ENCODE data around the gene SMYD3. TPM values are rescaled to one million over a fixed set of nuclear protein-coding genes. Genes with fewer than 3 reads are reported as not detected.

The SMYD3 gene
- total RNA-seq, 1 donor from 2014 or later, result 29.2 TPM

DNA sequence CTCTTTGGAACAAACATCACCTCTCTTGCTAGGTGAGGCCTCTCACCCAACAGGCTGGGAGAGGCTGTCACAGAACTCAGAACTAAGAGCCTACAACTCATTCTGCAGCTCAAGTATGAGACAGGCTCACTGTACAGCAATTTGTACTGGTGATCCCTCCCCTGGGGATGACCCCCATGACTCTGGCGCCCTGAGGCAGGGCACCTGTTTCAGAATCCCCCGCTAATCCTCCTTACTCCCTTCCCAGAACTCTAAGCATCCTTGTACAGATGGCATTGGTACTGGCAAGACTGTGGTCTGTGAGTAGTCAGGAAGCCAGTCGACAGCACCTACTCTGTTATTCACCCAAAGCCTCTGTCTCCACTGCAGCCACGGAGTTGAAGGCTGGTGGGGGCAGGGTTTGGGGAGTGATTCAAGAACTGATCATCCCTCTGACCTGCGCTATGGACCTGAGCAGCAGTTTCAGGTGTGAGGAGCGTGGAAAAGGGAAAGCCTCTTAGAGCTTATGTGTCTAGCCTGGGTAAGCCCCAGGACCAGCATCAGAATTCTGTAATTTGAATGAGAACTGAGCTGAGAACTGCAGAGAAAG, 696.8 kb downstream of the SMYD3 start:
- DNase-seq (ENCODE audit: low read depth), result no peak
- TF ChIP-seq, protein P1, sequence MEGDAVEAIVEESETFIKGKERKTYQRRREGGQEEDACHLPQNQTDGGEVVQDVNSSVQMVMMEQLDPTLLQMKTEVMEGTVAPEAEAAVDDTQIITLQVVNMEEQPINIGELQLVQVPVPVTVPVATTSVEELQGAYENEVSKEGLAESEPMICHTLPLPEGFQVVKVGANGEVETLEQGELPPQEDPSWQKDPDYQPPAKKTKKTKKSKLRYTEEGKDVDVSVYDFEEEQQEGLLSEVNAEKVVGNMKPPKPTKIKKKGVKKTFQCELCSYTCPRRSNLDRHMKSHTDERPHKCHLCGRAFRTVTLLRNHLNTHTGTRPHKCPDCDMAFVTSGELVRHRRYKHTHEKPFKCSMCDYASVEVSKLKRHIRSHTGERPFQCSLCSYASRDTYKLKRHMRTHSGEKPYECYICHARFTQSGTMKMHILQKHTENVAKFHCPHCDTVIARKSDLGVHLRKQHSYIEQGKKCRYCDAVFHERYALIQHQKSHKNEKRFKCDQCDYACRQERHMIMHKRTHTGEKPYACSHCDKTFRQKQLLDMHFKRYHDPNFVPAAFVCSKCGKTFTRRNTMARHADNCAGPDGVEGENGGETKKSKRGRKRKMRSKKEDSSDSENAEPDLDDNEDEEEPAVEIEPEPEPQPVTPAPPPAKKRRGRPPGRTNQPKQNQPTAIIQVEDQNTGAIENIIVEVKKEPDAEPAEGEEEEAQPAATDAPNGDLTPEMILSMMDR (IDR thresholded peaks at IDR 0.05; ENCODE audit: insufficient read depth, low read length, poor library complexity, severe bottlenecking), result no peak
- no peaks in the 10 kb centered on the region for H3K27me3 ChIP-seq (ENCODE audit: control insufficient read depth, insufficient read depth, low read length)
- no peak overlapping the region for H3K4me3 ChIP-seq (ENCODE audit: low read depth, low read length)
- H3K36me3 ChIP-seq (ENCODE audit: control insufficient read depth, insufficient read depth, low read length), result no peaks in the 10 kb centered on the region

GRCh38 chr1:245809361-245809760, 697.7 kb downstream of the SMYD3 start:
- Histone ChIP-seq H3K27me3 (ENCODE audit: control insufficient read depth, insufficient read depth, low read length) (no peaks in the 10 kb centered on the region), H3K36me3 (ENCODE audit: control insufficient read depth, insufficient read depth, low read length) (no peaks in the 10 kb centered on the region), H3K4me3 (ENCODE audit: low read depth, low read length) (no peak overlapping the region)
- DNase-seq (ENCODE audit: low read depth), result no peak
- TF ChIP-seq, protein P1 (IDR thresholded peaks at IDR 0.05; ENCODE audit: insufficient read depth, low read length, poor library complexity, severe bottlenecking), result no peak

GRCh38 chr1:245807954-245808719, 698.9 kb downstream of the SMYD3 start:
- DNase-seq (ENCODE audit: low read depth), result no peak
- Histone ChIP-seq H3K36me3 (ENCODE audit: control insufficient read depth, insufficient read depth, low read length) (no peaks in the 10 kb centered on the region), H3K4me3 (ENCODE audit: low read depth, low read length) (no peak overlapping the region), H3K27me3 (ENCODE audit: control insufficient read depth, insufficient read depth, low read length) (no peaks in the 10 kb centered on the region)
- TF ChIP-seq, protein P1 (IDR thresholded peaks at IDR 0.05; ENCODE audit: insufficient read depth, low read length, poor library complexity, severe bottlenecking), result no peak

DNA sequence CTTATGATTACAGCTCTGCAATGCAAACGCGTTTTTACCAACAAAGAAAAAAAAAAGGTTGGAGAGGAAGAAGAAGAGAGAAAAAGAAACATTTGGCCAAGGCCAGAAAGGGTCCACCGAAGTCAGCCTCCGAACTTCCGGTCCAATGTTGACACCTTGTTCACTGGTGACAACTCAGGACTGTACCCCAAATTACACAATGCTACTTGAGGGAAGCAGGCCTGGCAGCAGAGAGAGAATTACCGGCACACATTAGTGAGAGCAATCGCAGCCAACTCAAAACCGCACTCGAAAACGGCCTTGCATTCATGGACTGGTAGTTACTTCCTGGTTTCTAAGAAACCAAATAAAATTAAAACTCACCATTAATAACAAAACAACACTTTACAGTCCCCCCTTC, 699.8 kb downstream of the SMYD3 start:
- Histone ChIP-seq H3K27me3 (ENCODE audit: control insufficient read depth, insufficient read depth, low read length) (no peaks in the 10 kb centered on the region), H3K4me3 (ENCODE audit: low read depth, low read length) (no peak overlapping the region), H3K36me3 (ENCODE audit: control insufficient read depth, insufficient read depth, low read length) (no peaks in the 10 kb centered on the region)
- TF ChIP-seq, protein P1 (IDR thresholded peaks at IDR 0.05; ENCODE audit: insufficient read depth, low read length, poor library complexity, severe bottlenecking), result no peak
- DNase-seq (ENCODE audit: low read depth), result no peak

DNA sequence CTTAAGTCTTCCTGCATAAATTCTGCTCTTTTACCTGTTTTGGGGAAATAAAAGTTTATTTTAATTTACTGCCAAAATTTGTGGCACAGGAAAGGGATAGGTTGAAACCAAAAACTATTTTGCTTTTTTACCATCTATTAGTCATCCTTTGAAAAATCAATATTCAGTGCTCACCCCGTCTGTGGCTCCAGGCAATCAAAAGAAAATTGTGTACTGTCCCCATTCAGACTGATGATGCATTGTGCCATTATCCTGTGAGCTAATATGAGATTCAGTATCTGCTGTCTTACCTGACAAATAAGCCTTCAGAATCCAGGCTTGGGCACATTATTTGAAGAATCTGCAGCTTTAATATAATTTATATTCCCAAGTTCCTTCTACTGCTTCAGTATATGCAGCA, 701.5 kb downstream of the SMYD3 start:
- TF ChIP-seq, protein P1 (IDR thresholded peaks at IDR 0.05; ENCODE audit: insufficient read depth, low read length, poor library complexity, severe bottlenecking), result no peak
- DNase-seq (ENCODE audit: low read depth), result no peak
- H3K36me3 ChIP-seq (ENCODE audit: control insufficient read depth, insufficient read depth, low read length), result no peaks in the 10 kb centered on the region
- H3K4me3 ChIP-seq (ENCODE audit: low read depth, low read length), result no peak overlapping the region
- H3K27me3 ChIP-seq (ENCODE audit: control insufficient read depth, insufficient read depth, low read length), result no peaks in the 10 kb centered on the region

Measured in kidney epithelial cell (primary cell).